Amniotic stem cell (primary cell): ENCODE measurements around the gene OR1B1.
"Not testable (repeated sequence)": the region's sequence is repeated elsewhere in the genome, so short reads cannot be mapped to it uniquely, and the experiment has no call there.

Experiments used
- DNase-seq: peaks from one replicate; lab custom pipeline; 2025; lab: John Stamatoyannopoulos, UW

The OR1B1 gene

DNA sequence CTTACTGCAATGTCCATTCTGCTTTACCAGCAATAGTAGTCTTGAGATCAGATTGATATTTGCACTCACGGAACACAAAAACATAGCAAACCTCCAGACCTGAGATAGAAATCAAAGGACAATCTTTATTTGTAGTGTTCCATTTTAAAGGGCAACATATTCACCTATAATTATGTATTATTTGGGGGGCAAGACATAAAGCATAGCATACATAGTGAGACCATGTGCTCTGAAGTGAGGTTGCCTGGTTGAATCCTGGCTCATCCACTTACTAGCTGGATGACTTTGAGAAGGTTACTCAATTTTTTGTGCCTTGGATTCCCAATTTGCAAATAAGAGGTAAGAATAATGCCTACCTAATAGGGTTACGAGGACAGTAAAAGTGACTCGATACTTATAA is at the start of gene OR1B1:
TSS of gene OR1B1 (minus strand) at position 101 of the 400 bp plus-strand sequence.
- no peak for DNase-seq

DNA sequence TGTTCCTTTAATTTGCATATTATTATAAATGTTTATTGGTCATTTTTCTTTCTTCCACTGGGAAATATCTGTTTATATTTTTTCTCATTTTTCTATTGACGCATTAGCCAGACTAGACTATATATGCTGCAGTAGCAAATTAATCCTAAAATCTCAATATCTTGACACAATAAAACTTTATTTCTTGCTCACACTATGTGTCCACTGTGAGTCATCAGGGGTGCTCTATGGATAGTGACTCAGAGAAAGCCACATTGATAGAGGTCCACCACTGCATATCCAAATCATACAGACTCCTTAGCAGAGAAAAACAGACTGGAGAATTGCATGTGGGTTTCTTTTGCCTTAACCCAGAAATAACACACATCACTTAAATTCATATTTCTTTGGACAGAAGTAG is 38.3 kb upstream of the OR1B1 start:
- DNase-seq: no peak

DNA sequence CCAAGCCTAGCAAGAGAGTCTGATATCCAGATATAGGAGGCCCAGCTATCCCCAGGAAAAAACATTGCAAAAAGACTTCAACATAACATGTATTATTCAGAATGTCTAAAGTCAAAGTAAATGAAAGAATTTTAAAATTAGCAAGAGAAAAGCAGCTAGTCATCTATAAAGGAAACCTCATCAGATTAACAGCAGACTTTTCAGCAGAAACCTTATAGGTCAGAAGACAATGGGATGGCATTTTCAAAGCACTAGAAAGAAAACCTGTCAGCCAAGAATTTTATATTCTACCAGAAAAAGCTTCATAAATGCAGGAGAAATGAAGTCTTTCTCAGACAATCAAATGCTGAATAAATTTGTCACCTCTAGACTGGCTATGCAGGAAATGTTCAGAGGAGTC is 27.4 kb upstream of the OR1B1 start:
- no peak for DNase-seq

DNA sequence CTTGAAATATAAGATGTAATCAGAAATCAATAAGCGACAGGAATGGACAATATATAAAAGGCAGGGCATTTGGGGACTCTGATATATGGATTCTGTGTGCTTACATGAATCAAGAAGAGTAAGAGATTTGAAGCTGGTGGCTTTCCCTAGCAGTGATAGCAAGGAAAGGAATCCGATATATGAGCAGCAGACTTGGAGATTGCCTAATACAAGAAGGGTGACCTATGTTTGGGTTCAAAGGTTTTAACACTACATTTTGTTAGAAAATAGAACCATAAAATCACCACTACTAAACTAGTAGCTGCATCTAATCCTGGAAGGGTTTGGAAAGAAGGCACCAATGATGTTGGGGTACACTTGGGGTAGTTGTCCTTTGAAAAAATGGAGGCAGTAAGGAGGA is 15.1 kb upstream of the OR1B1 start:
- DNase-seq: no peak

DNA sequence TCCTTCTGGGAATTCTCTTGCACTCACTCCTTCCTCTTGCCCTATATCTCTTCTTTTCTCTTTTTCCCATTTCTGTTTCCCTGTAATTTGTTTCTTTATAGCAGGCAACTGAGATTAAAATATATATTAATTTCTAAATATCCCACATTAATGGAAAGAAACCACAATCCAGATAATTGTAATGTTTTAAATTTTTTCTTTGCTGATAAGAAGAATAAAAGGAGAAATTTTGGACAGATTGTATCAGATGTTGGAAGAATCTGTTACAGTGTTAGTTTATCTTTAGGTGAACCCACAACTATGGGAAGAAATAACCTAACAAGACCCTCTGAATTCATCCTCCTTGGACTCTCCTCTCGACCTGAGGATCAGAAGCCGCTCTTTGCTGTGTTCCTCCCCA is 4.0 kb upstream of the OR1B1 start, which contains the start of gene OR1L1:
TSS of gene OR1L1 (plus strand) at position 301 of the 400 bp plus-strand sequence. CDS start at position 301, 0 bp downstream.
- no peak for DNase-seq

DNA sequence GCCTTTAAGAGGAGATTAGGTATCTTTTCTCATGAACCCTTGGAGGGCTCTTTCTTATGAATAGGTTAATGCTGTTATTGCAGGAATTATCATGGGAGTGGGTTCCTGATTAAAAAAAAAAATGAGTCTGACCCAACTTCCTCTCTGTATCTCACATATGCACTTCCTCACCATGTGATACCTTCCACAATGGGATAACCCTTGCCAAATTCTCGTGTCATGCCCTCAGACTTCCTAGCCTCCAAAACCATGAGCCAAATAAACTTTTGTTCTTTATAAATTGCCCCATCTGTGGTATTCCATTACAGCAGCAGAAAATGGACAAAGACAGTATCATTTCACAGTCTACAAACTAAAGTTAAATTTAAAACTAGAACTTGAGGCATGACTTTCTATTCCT is 1.0 kb downstream of the OR1B1 start:
- DNase-seq: no peak

DNA sequence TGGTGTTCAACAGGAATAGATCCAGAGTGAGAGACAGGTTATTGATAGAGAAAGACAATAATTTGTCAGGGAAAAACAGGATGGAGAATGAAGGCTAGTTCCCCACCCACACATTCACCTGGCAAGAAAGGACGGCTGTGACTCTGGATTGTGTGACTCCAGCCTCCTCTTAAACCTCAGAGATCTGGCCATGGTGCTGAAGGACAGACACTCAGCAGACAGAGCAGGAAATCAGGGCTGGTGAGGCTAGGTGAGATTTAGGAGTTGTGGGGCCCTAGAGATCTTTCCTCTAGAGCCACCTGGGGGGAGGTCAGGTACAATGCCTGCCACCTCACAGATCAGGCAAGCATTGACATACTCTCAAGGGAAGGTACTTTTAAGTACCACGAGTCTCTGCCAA is 15.2 kb downstream of the OR1B1 start:
- no peak for DNase-seq

DNA sequence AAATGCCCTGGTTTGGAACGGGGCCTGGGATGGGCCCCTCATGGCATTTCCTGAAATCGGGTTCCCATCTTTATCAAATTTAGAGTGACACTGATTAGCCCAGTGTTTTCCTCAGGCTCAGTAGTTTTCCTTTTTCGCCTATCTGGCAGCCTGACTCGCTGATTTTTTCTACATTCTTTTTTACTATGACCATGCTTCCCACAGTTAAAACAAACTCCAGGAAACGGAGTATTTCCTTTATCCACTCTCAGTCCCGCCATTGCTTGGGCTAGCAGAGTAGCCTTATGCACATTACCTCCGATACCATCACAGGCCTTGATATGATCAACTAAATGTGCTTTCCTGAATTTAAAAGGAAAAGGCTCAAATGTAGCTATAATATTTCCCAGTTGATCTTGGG is 37.4 kb downstream of the OR1B1 start:
- no peak for DNase-seq

DNA sequence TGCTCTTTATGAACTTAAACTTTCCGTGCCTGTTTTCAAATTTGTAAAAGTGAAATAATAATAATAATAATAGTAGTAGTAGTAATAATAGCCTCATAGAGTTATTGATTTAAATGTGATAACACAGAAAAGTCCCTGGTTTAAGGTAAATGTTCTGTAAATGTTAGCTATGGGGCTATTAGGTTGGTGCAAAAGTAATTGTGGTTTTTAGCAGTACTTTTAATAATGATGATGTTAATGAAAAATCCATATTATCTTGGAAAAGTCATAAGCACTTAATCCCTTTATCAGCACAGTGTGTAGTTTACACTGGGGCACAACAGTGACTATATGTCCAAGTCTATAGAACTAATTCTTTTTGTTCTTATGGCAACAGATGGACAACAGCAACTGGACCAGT is 43.1 kb downstream of the OR1B1 start, which contains the start of gene OR1Q1:
TSS of gene OR1Q1 (plus strand) at position 377 of the 400 bp plus-strand sequence. CDS start at position 377, 0 bp downstream.
- DNase-seq: no peak

DNA sequence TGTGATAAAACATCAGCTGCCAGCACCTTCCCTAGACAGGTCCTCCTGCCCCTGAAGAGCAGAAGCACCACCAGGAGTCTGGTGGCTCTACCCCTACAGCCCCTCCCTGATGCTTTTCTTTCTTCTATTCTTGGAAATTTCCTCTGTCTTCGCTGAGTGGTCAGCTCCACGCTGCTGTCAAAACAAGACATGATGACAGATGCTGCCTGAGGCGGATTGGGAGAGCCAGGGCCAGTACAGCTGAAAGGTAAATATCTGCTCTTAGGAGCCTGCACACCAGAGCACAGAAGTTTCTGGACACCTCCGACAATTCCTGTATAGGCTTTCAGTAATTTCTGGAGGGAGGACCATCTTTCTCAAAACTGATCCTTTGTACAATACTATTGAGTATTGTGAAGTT is 47.6 kb downstream of the OR1B1 start:
- DNase-seq: no peak

DNA sequence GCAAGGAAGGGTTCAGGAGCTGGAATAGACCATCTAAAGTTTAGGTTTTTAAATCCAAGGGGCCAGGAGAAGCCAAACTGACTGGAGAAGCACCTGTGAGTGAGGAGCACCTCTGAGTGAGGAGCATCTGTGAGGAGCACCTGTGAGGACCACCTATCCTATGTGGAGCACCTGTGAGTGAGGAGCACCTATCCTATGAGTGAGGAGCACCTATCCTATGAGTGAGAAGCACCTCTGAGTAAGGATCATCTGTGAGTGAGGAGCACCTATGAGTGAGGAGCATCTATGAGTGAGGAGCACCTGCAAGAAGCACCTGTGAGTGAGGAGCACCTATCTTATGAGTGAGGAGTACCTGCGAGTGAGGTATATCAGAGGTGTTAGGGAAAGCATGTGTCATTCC is 50.8 kb downstream of the OR1B1 start:
- DNase-seq: no peak

DNA sequence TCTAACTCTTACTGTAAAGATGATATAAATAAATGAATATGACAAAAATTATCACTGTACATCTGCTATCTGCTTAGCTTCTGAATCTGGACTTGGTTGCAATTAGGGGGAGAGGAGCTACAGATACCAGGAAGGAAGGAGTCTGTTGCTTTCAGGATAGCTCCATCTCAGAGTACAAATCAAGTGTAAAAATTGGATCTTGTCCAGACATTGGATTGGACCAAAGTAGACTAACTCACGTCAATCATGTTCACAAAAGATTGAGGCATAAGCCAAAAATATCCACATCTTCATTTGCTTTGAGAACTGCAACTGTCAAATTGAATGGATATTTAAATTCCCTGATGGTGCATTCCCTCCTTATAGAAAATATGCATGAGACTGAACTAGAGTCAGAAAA is 51.7 kb downstream of the OR1B1 start:
- no peak for DNase-seq

DNA sequence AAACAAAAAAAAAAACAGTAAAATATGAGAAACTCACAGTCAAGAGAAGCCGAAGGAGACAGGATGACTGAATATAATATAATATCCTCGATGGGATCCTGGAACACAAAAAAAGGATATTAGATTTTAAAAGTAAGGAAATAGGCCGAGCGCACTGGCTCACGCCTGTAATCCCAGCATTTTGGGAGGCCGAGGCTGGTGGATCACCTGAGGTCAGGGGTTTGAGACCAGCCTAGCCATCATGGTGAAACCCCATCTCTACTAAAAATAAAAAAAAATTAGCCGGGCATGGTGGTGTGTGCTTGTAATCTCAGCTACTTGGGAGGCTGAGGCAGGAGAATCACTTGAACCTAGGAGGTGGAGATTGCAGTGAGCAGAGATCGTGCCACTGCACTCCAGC is 74.1 kb downstream of the OR1B1 start, which contains the start of gene OR1L8:
TSS of gene OR1L8 (minus strand) at position 101 of the 400 bp plus-strand sequence. CDS start 14,907 bp downstream, outside the sequence.
- DNase-seq: not testable (repeated sequence)

DNA sequence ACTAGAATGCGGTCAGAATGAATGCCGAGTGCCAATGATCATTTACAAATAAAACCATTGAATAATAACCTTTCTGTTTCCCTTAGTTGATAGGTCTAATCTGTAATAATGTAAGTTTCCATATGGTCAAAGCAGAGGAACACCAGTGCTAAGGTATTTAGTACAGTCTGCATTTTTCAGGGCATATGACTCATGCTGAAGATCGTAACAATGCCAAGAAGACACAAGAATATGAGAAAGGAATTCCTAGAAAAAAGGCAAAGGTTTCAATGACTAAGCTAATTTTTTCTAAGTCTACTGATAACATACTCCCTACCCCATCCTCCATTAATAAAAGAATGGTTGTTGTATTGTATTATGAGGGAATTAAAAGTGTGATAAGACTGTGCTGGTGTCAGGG is 77.1 kb downstream of the OR1B1 start:
- DNase-seq: no peak

DNA sequence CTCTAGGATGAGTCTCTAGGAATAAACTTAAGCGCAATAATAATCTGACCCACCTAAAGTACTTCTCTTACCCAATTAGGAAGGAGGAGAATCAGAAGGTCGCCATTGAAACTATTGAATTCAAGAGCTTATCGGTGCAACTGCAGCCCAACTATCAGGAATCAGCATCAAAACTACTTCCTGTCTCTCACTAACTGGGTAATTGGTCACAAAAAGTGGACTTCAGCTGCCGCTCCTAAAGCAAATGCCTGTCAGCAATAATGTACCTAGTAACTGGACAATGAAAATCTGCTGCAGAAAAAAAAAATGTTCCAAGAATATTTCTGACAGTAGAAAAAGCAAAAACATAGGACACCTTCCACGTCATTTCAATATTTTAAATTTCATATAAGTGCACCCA is 77.6 kb downstream of the OR1B1 start:
- no peak for DNase-seq
